HG02840 (cell line): ENCODE data around the gene ADGRD2.

Experiments used
- ATAC-seq: cut with Tn5 transposase; IDR thresholded peaks from one replicate; pipeline ENCODE4 v1.9.1; 2021; ENCODE audit warnings: mild to moderate bottlenecking, moderate library complexity, moderate number of reproducible peaks; ENCODE audit not compliant: unreplicated experiment, low FRiP score

ADGRD2 gene

GRCh38 chr9:124492818-124493217 is 42.6 kb downstream of the ADGRD2 start:
- ATAC-seq = no peak

DNA sequence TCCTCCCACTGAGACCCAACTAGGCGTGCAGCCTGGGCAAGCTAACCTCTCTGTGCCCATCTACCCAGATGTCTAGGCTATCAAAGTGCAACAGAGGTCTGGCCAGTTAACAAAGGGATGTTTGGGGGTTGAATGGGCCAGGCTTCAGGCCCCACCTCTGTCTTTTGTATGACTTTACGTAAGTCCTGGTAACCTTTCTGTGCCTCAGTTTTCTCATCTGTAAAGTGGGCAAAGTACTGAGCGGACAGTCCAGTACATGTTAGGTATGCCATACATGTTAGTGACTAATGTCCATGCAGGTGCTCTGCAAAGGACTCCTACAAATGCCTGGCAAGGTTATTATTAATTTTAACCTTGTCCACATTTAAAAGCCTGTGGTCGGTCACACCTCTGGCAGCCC is 43.0 kb downstream of the ADGRD2 start:
- no peak for ATAC-seq

GRCh38 chr9:124493794-124494479 is 43.7 kb downstream of the ADGRD2 start:
- no peak for ATAC-seq

GRCh38 chr9:124495126-124496074 is 45.1 kb downstream of the ADGRD2 start:
- no peak for ATAC-seq

DNA sequence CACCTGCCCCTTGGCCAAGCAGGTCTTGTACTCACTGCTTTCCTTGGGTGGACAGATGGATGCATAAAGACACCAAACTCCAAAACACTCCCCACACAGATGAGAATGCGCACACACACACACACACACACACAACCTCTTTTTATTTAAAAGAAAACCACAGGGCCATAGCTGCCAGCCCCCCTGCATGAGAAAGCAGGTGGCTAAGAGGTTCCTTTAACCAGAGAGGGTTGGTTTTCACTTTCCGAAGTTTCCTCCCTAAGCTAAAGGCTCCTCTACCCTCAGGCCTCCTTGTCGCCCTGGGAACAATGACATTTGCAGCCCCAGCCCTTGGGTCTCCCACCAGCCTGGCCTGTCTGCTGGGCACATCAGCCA is 45.8 kb downstream of the ADGRD2 start:
- ATAC-seq = no peak

GRCh38 chr9:124496463-124496862 is 46.2 kb downstream of the ADGRD2 start:
- ATAC-seq = no peak

- no peak for ATAC-seq
These were observed 47.2 kb downstream of the ADGRD2 start for GRCh38 chr9:124497441-124497840.

GRCh38 chr9:124498040-124498439 is 47.8 kb downstream of the ADGRD2 start:
- no peak for ATAC-seq

GRCh38 chr9:124498499-124499146 is 48.4 kb downstream of the ADGRD2 start:
- ATAC-seq = no peak

DNA sequence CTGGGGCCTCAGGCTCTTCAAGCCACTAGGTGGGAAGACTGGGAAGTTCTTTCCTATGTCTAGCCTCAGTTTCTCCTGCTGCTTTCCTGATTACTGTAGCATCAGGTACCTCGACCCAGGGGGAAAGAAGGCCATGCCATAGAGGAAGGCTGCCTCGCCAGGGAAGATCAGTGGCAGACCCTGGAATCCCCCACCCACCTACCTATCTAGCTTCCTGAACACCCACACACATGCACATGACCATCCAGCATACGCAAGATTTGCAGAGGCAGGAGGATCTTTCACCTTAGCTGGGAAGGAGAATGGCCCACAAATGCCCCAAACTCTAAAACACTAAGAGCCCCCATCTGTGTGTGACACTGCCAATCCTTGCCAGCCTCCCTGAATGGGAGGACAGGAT is 49.0 kb downstream of the ADGRD2 start:
- no peak for ATAC-seq

DNA sequence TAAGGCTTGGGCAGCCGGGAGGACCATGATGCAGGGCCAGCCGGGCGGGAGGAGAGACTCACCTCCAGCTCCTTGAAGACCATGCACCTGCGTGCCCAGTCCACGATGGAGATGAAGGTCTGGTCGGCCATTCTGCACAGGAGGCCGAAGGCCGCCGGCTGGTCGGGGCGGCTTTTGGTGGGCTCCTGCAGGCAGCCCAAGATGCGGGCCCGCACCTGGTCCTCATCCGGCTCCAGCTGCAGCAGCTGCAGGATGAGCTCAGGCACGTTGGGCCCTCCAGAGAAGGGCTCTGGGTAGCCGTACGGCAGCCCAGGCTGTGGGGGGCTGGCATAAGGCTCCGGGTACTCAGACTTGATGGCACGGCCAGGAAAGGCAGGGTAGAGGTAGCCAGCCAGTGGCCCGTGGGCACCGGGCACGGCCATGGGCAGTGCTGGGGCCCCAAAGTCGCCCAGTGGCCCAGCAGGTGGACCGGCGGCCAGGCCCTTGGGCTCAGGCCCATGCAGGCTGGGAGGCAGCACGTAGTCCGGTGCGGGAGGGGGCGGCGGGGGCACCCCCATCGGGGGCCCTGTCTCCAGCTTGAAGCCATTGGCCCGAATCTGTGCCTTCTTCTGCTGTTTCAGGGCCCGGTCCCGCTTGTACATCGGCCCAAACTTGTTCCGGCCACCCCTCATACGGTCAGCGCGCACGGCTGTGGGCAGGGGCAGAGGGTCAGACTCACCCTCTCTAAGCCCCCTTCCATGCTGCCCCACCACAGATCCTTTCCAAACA is 50.0 kb downstream of the ADGRD2 start:
- ATAC-seq = no peak

DNA sequence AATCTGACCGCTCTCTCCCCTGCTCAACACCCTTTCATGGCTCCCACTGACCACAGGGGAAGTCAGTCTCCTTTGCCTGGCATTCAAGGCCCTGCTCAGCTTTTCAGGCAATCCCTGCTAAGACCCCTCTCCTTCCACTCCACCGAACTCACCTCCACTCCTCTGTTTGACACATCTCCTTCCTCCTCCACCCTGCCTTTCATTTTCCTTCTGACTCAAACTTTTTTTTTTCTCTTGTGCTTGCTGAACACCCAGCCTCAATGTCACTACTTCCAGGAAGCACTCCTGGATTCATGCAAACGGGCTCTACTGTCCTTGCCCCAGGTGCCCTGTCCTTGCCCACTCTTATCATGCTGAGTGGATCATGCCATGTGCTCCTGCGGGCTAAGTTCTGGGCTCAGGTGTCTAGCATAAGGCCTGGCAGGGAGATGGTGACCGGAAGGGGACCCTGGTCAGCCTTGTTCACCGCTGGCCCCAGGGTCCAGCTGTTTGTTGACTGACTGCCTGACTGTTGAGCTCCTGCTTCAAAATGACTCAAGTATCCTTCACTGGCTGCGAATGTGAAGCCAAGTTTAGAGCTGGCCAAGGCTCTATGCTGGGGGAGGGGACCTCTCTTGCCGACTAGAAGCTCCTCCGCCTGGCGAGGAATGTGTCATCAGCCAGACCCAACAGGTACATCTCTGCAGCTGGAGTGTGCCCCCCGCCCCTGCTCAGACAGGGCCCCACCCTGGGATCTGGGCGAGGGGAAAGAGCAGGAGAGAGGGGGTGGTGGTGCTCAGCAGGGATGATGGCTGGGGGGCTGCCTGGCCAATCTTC is 50.8 kb downstream of the ADGRD2 start:
- no peak for ATAC-seq

DNA sequence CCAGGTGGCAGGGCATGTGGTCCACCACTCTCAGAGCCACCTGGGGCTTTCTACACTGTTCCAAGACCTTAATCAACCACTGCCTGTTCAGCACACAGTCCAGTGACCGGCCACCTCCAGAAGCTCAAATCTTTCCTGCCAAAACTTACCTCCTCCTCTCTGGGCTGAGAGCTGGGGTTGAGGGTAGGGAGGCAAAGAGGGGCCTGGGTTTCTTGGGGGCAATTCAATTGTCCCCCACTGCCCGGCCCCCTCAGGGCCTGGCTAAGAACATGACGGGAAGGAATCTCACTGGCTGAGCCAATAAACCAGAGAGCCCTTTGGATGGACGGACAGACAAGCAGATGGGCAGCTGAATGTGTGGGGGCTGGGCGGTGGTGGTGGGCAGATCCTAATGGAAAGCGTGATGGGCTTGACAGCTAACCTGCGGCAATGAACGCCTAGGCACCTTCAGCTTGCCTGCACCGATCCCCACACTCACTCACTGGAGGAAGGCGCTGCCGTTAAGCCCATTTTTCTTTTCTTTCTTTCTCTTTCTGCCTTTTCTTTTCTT is 51.6 kb downstream of the ADGRD2 start:
- ATAC-seq = no peak

DNA sequence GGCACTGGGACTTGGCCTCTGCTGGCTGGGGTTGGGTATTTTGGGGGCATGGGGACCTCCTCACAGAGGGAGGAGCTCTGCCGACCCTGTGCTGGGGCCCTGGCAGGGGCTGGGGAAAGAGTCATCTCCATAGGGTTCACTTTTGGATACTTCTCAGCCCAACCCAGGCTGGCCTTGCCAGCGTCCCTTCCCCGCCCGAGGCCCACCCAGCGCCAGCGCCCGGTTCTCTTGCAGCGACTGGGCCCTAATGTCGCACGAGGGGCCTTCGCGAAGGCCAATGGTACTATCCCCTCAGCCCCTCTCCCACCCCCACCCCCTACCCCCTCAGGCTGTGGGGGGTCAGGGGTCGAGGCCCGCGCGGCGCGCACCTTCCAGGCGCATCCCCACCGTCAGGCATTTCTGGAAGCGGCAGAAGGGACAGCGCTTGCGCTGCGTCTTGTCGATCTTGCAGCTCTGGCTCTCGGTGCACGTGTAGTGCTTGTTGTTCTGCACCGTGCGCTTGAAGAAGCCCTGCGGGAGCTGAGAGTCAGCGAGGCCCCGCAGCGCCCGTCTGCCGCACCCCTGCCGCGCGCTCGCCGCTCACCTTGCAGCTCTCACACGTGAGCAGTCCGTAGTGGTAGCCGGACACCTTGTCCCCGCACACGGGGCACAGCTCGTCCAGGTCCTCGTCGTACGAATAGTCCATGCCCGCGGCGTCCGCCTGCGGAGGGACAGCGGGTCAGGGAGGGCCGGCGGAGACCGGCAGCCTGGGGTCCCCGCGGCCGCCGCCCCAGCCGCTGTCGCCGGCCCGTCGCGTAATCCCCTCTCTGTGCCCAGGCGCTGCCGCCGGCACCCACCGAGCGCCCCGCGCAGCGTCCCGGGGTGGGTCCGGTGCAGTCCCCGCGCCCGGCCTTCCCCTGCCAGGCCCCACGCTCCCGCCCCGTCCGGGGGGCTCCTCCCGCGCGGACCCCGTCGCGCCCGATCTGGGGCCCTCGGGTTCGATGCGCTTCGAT is 52.8 kb downstream of the ADGRD2 start:
- ATAC-seq = no peak

DNA sequence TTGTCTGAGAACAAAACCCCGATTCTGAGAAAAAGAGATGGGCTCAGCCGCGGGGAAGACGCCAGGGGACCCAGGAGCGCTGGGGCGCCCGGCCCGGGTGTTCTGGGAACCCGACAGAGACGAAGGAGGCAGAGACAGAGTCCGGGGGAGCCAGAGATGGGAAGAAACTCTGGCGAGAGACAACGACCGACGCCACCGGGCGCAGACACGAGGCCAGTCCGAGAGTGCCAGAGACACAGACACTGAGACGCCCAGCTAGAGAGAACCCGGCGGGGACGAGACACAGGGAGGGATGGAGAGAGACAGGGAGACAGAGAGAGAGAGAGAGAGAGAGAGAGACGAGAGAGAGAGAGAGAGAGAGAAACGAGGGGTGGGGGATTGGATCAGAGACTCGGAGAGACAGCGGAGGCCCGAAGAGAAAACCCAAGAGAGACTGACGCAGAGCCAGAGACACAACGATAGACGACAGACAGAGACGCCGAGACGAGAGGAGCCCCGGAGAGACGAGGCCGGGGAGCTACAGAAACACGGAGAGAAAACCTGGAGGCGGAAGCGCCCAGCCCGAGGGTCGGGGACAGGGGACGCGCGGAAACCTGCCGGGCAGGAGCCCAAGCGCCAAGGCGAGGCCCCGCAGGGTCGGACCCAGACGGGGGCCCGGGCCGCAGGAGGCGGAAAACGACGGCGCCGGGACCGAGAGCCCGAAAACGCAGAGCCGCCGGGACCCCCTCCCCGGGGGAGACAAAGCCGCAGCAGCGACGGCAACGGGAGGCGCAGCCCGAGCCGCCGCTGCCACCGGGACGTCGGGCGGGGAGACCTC is 53.7 kb downstream of the ADGRD2 start:
- ATAC-seq = no peak

- ATAC-seq = no peak
These were observed 54.3 kb downstream of the ADGRD2 start for GRCh38 chr9:124504530-124505005.
